SU-DHL-6 (cell line): ENCODE measurements around the gene HORMAD2.

Source experiments
- H2AFZ ChIP-seq: fragments of 200-600 bp; sonication (generic); 2 replicates; pipeline ENCODE4 v1.6.1; 2014; ENCODE audit warnings: low read depth, mild to moderate bottlenecking, moderate library complexity, mixed read lengths, antibody characterized with exemption, low read length; ENCODE audit not compliant: severe bottlenecking
- H3F3A ChIP-seq: fragments of 200-600 bp; shearing (Covaris generic); 2 replicates; pipeline ENCODE4 v1.6.0; 2016; ENCODE audit warnings: antibody characterized with exemption, mild to moderate bottlenecking; ENCODE audit not compliant: insufficient read depth
- H3K27ac ChIP-seq: fragments of 200-600 bp; sonication (generic); 2 replicates; pipeline ENCODE4 v1.5.1; 2016; ENCODE audit warnings: low read depth, mild to moderate bottlenecking, low read length, moderate library complexity, mixed read lengths
- H3K27me3 ChIP-seq: fragments of 200-600 bp; sonication (generic), shearing (Covaris generic); 2 replicates; pipeline ENCODE4 v1.6.0; 2014; ENCODE audit warnings: mild to moderate bottlenecking, low read length
- H3K36me3 ChIP-seq: fragments of 200-600 bp; sonication (generic); 2 replicates; pipeline ENCODE4 v1.6.1; 2014; ENCODE audit warnings: mild to moderate bottlenecking, low read length, mixed read lengths
- H3K4me2 ChIP-seq: fragments of 300-600, 200-600 bp; shearing (Covaris generic), sonication (generic); 2 replicates; pipeline ENCODE4 v1.6.0; 2014; ENCODE audit warnings: low read length, low read depth, mild to moderate bottlenecking; ENCODE audit not compliant: poor library complexity, severe bottlenecking
- H3K4me3 ChIP-seq: fragments of 200-600 bp; sonication (generic); 2 replicates; pipeline ENCODE4 v1.5.1; 2014; ENCODE audit warnings: antibody characterized with exemption, low read length, mild to moderate bottlenecking, mixed read lengths; ENCODE audit not compliant: insufficient read depth, poor library complexity, severe bottlenecking
- H3K79me2 ChIP-seq: fragments of 200-600 bp; sonication (generic); 2 replicates; pipeline ENCODE4 v1.6.1; 2014; ENCODE audit warnings: mild to moderate bottlenecking, low read length, moderate library complexity; ENCODE audit not compliant: insufficient read depth
- H3K9ac ChIP-seq: fragments of 200-600 bp; sonication (generic); 2 replicates; pipeline ENCODE4 v1.7.0; 2014; ENCODE audit warnings: mild to moderate bottlenecking, low read length
- H3K9me2 ChIP-seq: fragments of 200-600 bp; sonication (generic); replicated peaks from 2 replicates; pipeline ENCODE4 v1.6.1; 2014; ENCODE audit warnings: low read length; ENCODE audit not compliant: insufficient read depth
- H3K9me3 ChIP-seq: fragments of 200-600 bp; sonication (generic); 2 replicates; pipeline ENCODE4 v1.6.1; 2014; ENCODE audit warnings: low read length, mixed read lengths; ENCODE audit not compliant: insufficient read depth
- H4K20me1 ChIP-seq: fragments of 200-600 bp; sonication (generic); 2 replicates; pipeline ENCODE4 v1.6.1; 2014; ENCODE audit warnings: low read depth, mild to moderate bottlenecking, antibody characterized with exemption, low read length, moderate library complexity, mixed read lengths
- EZH2phosphoT487 ChIP-seq: fragments of 200-600 bp; sonication (generic), shearing (Covaris generic); conservative IDR thresholded peaks from 2 replicates; pipeline ENCODE4 v1.6.1; 2018; ENCODE audit warnings: mild to moderate bottlenecking, antibody characterized with exemption, low read length, moderate library complexity, mixed read lengths
- TF ChIP-seq, protein P1 (sequence below): fragments of 200-600 bp; sonication (generic); IDR thresholded peaks from one replicate; pipeline ENCODE4 v1.5.1; 2017; ENCODE audit warnings: antibody characterized with exemption, mild to moderate bottlenecking, low read length, moderate library complexity; ENCODE audit not compliant: insufficient read depth, poor library complexity, severe bottlenecking

HORMAD2 gene

DNA sequence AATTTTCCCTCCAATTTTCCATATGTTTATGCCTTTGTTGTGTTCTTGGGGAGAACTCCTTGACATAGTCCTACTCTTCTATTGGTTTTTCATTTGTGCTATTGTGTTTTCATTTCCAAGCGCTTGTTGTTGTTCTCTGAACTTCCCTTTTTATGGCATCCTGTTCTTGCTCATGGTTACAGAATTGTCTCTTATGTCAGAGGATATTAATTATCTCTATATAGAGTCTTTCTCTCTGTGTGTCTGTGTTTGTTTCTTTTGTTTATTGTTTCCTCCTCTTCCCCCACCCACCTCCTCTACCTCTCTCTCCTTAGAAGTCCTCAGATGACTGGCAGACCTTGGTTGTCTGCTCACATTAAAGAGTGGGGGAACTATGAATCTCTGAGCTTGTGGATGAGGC is 69.9 kb downstream of the HORMAD2 start:
- Histone ChIP-seq H3K9ac (no peak overlapping the region), H3K27ac (no peak overlapping the region), H3F3A (no peaks in the 10 kb centered on the region), H4K20me1 (no peaks in the 10 kb centered on the region), H2AFZ (no peak overlapping the region), H3K27me3 (no peaks in the 10 kb centered on the region), H3K9me2 (no peaks in the 10 kb centered on the region), H3K9me3 (no peaks in the 10 kb centered on the region), H3K4me3 (no peak overlapping the region), H3K36me3 (no peaks in the 10 kb centered on the region), H3K4me2 (no peak overlapping the region), H3K79me2 (no peaks in the 10 kb centered on the region)
- TF ChIP-seq EZH2phosphoT487, result no peak

DNA sequence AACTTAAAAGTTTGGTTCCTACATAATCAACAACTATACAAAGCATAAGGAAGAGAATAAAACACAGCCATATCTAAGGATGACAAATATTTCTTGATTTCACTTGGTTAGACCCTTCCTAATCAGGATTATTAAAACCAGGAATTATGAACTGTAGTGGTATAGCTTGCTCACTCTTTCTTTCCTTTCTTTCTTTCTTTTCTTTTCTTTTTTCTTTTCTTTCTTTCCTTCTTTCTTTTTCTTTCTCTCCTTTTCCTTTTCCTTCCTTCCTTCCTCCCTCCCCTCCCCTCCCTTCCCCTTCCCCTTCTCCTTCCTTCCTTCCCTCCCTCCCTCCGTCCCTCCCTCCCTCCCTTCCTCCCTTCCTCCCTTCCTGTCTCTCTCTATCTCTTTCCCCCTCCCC is 78.0 kb downstream of the HORMAD2 start:
- Histone ChIP-seq H2AFZ (no peak overlapping the region), H3F3A (no peaks in the 10 kb centered on the region), H3K4me3 (no peak overlapping the region), H3K27me3 (no peaks in the 10 kb centered on the region), H3K9ac (no peak overlapping the region), H3K27ac (no peak overlapping the region), H3K79me2 (no peaks in the 10 kb centered on the region), H3K4me2 (no peak overlapping the region), H3K9me3 (no peaks in the 10 kb centered on the region), H4K20me1 (no peaks in the 10 kb centered on the region), H3K36me3 (no peaks in the 10 kb centered on the region), H3K9me2 (no peaks in the 10 kb centered on the region)
- TF ChIP-seq, protein P1, sequence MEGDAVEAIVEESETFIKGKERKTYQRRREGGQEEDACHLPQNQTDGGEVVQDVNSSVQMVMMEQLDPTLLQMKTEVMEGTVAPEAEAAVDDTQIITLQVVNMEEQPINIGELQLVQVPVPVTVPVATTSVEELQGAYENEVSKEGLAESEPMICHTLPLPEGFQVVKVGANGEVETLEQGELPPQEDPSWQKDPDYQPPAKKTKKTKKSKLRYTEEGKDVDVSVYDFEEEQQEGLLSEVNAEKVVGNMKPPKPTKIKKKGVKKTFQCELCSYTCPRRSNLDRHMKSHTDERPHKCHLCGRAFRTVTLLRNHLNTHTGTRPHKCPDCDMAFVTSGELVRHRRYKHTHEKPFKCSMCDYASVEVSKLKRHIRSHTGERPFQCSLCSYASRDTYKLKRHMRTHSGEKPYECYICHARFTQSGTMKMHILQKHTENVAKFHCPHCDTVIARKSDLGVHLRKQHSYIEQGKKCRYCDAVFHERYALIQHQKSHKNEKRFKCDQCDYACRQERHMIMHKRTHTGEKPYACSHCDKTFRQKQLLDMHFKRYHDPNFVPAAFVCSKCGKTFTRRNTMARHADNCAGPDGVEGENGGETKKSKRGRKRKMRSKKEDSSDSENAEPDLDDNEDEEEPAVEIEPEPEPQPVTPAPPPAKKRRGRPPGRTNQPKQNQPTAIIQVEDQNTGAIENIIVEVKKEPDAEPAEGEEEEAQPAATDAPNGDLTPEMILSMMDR, result no peak
- no peak for TF ChIP-seq EZH2phosphoT487

DNA sequence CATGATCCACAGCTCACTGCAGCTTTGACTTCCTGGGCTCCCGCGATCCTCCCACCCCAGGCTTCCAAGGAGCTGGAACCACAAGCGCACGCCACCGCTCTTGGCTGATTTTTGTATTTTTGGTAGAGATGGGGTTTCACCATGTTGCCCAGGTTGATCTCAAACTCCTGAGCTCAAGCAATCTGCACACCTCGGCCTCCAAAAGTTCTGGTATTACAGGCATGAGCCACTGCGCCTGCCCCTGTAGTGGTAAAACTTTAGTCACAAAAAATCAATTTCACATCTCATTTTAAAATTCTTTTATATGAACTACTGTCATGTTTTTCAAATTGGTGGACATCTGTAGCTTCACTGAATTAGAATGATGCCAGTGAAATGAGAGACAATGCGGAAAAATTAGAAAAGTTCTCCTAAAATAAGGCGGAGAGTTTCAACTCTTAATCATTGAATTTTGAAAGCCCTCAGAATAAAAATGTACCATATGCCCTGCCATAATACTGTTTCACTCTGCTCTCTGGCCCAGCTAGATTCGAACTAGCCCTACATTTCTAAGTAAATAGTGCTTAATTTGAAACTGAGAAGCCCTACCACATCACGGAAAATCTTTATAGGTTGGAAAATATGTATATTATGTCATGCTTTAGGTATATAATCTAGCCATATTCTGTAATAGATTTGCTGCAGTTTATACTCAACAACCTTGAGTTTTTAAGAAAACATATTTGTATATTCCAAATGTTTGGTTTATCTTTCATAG is 78.7 kb downstream of the HORMAD2 start:
- H3F3A ChIP-seq, result no peaks in the 10 kb centered on the region
- no peak overlapping the region for H3K4me3 ChIP-seq
- H3K9me2 ChIP-seq, result no peaks in the 10 kb centered on the region
- H4K20me1 ChIP-seq, result no peaks in the 10 kb centered on the region
- H3K9ac ChIP-seq, result no peak overlapping the region
- no peak overlapping the region for H2AFZ ChIP-seq
- TF ChIP-seq, protein P1, result no peak
- TF ChIP-seq EZH2phosphoT487, result no peak
- no peak overlapping the region for H3K27ac ChIP-seq
- no peaks in the 10 kb centered on the region for H3K79me2 ChIP-seq
- H3K9me3 ChIP-seq, result no peaks in the 10 kb centered on the region
- H3K36me3 ChIP-seq, result no peaks in the 10 kb centered on the region
- no peaks in the 10 kb centered on the region for H3K27me3 ChIP-seq
- no peak overlapping the region for H3K4me2 ChIP-seq

DNA sequence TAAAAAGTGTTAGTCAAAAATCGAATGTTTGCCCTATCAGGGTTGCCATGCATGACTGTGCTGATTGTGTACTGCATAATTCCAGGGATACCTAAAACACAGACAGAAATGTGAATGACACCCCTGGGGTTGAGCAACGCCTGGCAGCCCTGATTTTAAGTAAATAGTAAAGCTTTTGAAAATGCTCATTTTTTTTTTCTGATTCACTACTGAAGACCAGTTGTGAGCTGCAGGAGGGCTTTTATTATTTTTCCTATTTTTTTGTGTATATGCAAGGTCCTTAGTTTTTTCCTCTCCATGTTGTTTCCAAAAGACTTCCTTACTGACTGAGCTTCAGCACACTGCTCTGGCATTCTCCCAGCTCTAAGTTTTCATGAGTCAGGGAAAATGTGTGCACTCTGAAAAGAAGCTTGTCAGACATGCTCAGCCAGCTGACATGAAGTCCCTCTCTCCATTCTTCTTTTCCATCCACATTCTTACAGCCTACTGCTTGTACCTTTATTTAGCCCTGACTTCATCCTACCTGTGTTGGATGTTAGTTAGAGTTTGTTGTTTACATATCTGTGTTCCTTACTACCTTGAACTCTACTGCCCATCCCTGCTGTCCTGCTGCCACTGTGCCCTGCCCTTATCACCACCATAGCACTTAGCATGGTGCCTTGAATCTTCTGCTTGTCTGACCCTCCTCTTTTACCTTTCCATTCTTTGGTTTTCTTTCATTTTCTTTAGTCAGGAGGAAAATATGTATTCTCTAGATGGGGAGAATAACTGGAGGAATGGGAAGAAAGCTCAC is 79.5 kb downstream of the HORMAD2 start:
- no peak overlapping the region for H3K9ac ChIP-seq
- no peaks in the 10 kb centered on the region for H3K9me2 ChIP-seq
- H3K9me3 ChIP-seq, result no peaks in the 10 kb centered on the region
- H3K27ac ChIP-seq, result no peak overlapping the region
- H3K36me3 ChIP-seq, result no peaks in the 10 kb centered on the region
- no peaks in the 10 kb centered on the region for H3K79me2 ChIP-seq
- TF ChIP-seq EZH2phosphoT487, result no peak
- TF ChIP-seq, protein P1, result no peak
- no peak overlapping the region for H3K4me2 ChIP-seq
- H2AFZ ChIP-seq, result no peak overlapping the region
- H4K20me1 ChIP-seq, result no peaks in the 10 kb centered on the region
- no peak overlapping the region for H3K4me3 ChIP-seq
- H3F3A ChIP-seq, result no peaks in the 10 kb centered on the region
- H3K27me3 ChIP-seq, result no peaks in the 10 kb centered on the region
